ENCODE results near the gene BLNK. TPM values are rescaled to one million over a fixed set of nuclear protein-coding genes. Genes with fewer than 3 reads are reported as not detected.

BLNK gene
- total RNA-seq, 1 donor: not detected

DNA sequence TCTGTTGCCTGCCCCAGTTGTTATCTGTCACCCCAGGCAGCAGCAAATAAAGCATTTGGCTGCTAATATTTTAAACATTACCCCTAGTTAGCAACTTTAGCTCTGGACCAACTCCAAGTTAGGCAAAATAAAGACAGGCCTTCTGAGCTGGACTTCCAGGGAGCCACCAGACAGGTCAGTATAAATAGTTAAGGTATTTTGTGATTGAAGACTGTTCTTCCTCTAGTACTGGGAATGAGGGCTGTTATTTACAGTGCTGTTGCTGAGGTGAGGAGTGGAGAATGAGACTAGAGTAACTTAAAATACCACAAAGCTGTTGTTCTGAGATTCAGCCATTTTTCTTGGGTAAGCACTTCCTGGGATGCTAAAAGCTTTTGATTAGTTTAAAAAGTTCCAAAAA lies 101.1 kb downstream of the BLNK start:
- TF ChIP-seq, protein P1, sequence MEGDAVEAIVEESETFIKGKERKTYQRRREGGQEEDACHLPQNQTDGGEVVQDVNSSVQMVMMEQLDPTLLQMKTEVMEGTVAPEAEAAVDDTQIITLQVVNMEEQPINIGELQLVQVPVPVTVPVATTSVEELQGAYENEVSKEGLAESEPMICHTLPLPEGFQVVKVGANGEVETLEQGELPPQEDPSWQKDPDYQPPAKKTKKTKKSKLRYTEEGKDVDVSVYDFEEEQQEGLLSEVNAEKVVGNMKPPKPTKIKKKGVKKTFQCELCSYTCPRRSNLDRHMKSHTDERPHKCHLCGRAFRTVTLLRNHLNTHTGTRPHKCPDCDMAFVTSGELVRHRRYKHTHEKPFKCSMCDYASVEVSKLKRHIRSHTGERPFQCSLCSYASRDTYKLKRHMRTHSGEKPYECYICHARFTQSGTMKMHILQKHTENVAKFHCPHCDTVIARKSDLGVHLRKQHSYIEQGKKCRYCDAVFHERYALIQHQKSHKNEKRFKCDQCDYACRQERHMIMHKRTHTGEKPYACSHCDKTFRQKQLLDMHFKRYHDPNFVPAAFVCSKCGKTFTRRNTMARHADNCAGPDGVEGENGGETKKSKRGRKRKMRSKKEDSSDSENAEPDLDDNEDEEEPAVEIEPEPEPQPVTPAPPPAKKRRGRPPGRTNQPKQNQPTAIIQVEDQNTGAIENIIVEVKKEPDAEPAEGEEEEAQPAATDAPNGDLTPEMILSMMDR (IDR thresholded peaks at IDR 0.05; ENCODE audit: insufficient read depth, low read length): no peak
- no peak for DNase-seq (ENCODE audit: low read depth)
- no peak overlapping the region for H3K4me3 ChIP-seq (ENCODE audit: low read depth, low read length)

DNA sequence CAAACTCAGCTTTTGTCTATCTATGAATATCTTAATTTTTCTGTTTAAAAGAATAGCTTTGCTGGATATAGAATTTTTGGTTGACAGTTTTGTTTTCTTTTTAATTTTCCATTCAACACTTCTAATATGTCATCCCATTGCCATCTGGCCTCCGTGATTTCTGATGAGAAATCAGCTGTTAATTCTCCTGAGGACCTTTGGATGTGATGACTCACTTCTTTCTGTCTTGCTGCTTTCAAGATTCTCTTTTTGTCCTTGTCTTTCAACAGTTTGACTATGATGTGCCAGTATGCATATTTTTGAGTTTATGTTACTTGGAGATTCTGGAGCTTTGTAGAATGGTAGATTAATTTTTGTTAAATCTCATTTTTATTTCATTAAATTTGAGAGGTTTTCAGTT lies 102.8 kb downstream of the BLNK start:
- TF ChIP-seq, protein P1 (IDR thresholded peaks at IDR 0.05; ENCODE audit: insufficient read depth, low read length): no peak
- no peak for DNase-seq (ENCODE audit: low read depth)
- no peak overlapping the region for H3K4me3 ChIP-seq (ENCODE audit: low read depth, low read length)

DNA sequence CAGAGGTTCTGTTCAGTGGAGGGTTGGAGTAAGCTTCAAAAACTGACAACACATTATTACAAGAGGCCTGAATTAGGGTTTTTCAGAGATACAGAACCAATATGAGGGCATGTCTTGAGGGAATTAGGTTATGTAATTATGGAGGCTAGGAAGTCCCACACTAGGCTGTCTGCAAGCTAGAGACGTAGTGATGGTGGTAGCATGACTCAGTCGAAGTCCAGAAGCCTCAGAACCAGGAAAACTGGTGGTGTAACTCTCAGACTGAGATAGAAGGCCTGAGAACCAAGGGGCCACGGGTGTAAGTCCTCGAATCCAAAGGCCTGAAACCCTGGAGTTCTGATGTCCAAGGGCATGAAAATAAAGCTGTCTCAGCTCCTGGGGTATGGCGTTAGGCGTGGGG lies 105.6 kb downstream of the BLNK start:
- TF ChIP-seq, protein P1 (IDR thresholded peaks at IDR 0.05; ENCODE audit: insufficient read depth, low read length): no peak
- H3K4me3 ChIP-seq (ENCODE audit: low read depth, low read length): no peak overlapping the region
- no peak for DNase-seq (ENCODE audit: low read depth)

DNA sequence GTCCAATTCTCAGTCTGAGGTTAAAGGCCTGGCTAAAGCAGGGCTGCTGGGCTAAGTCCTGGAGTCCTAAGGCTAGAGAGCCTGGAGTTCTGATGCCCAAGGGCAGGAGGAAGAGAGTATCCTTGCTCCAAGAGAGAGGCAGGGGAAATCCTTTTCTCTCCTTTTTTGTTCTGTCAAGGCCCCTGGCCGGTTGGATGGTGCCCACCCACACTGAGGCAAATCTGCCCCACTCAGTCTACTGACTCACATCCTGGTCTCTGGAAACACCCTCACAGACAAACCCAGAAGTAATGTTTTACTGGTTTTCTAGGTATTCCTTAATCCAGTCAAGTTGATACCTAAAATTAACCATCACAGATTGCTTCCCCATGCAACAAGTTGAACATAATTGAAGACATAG lies 118.3 kb downstream of the BLNK start:
- no peak for DNase-seq (ENCODE audit: low read depth)
- no peak overlapping the region for H3K4me3 ChIP-seq (ENCODE audit: low read depth, low read length)
- TF ChIP-seq, protein P1 (IDR thresholded peaks at IDR 0.05; ENCODE audit: insufficient read depth, low read length): no peak

DNA sequence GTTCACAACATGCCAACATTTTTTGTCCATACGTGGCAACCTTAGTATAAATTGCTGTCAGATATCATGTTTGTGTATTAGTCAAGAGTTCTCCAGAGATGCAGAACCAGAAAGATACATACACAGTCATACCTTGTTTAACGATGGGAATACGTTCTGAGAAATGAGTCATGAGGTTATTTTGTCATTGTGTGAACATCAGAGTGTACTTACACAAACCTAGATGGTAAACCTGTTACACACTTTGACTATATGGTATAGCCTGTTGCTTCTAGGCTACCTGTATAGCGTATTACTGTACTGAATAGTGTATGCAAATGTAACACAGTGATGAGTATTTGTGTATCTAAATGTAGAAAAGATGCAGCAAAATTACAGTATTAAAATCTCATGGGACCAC lies 118.9 kb downstream of the BLNK start:
- DNase-seq (ENCODE audit: low read depth): no peak
- TF ChIP-seq, protein P1 (IDR thresholded peaks at IDR 0.05; ENCODE audit: insufficient read depth, low read length): no peak
- no peak overlapping the region for H3K4me3 ChIP-seq (ENCODE audit: low read depth, low read length)

Other genes with a start within 250 kb of the BLNK start
- gene CCNJ, start 228.0 kb downstream of the BLNK start, total RNA-seq (ENCODE audit: low replicate concordance): 2.6 and 4.5 TPM in 2 replicates
- gene ZNF518A, start 141.3 kb downstream of the BLNK start, total RNA-seq (ENCODE audit: low replicate concordance): 8.6 and 20.8 TPM in 2 replicates
- not detected in 2 replicates for gene DNTT, start 32.9 kb upstream of the BLNK start, total RNA-seq (ENCODE audit: low replicate concordance)
- gene OPALIN, start 87.4 kb upstream of the BLNK start, total RNA-seq (ENCODE audit: low replicate concordance): not detected in 2 replicates
- under 0.01 TPM in 2 replicates for gene TLL2, start 242.4 kb upstream of the BLNK start, total RNA-seq (ENCODE audit: low replicate concordance)

All from fibroblast of the aortic adventitia (primary cell).